ENCODE measurements around the gene AQP12A.
"Not testable (repeated sequence)": the region's sequence is repeated elsewhere in the genome, so short reads cannot be mapped to it uniquely, and the experiment has no call there.

The AQP12A gene

DNA sequence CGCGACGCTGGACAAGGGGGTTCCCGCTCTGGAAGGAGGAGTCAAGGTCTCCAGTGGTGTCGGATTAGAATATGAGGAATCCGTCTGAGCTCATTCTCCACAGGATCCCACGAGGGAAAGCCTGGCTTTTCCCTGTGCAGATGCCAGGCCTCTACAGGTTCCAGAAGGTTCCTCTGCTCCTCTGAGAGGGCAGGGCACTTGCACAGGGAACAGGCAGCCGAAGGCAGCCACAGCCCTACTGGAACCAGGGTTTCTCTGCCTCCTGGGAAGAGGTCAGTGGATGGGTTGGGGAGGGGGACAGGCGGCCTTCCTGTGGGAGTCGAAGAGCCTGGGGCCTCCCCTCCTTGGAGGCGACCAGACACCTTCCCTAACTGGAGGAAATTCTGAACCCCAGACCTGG, 1.7 kb upstream of the AQP12A start:
- peak; percentile 48 for DNase-seq

DNA sequence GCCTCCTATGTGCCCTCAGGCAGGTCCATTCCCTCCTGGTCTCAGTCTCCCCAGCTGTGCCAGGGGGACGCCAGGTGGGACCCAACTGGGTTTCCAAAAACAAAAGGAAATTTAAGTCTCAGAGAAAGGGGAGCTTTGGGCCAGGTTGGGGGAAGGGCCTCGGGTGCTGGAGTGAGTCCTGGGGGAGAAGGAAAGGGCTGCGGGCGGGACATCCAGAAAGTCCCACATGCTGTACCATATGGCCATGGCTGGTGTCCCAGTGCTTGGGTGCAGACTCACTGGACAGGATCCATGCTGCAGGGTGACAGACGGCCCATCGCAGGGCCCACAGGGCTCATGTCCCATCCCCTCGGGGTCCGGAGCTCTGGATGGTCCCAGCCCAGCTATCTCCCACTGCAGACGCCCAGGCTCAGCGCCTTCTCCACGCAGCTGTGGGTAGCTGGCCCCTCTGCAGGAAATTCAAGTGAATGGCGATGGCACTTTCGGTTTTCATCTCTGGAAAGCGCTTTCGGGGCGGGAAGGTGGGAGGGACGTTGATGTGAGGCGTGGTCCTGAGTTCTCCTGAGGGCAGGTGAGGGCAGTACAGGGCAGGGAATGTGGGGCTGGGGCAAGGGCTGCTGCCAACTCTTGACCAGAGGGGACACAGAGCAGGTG, 1.1 kb upstream of the AQP12A start:
- peak; percentile 53 for DNase-seq

DNA sequence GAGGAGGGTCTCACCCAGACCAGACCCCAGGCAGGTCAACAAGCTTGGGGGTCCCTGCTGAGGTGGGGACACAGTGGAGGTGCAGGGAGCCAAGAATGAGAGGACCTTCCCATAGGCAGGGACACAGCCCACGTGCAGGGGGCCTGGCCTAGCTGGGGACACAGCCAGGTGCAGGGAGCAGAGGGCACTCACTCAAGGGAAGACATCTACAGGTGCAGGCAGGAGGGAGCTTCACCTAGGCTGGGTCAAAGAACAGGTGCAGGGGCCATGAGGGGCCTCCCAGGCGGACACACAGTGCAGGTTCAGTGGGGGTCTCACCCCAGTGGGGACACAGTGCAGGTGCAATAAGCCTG, 615 bp upstream of the AQP12A start:
- peak; percentile 38 for DNase-seq

DNA sequence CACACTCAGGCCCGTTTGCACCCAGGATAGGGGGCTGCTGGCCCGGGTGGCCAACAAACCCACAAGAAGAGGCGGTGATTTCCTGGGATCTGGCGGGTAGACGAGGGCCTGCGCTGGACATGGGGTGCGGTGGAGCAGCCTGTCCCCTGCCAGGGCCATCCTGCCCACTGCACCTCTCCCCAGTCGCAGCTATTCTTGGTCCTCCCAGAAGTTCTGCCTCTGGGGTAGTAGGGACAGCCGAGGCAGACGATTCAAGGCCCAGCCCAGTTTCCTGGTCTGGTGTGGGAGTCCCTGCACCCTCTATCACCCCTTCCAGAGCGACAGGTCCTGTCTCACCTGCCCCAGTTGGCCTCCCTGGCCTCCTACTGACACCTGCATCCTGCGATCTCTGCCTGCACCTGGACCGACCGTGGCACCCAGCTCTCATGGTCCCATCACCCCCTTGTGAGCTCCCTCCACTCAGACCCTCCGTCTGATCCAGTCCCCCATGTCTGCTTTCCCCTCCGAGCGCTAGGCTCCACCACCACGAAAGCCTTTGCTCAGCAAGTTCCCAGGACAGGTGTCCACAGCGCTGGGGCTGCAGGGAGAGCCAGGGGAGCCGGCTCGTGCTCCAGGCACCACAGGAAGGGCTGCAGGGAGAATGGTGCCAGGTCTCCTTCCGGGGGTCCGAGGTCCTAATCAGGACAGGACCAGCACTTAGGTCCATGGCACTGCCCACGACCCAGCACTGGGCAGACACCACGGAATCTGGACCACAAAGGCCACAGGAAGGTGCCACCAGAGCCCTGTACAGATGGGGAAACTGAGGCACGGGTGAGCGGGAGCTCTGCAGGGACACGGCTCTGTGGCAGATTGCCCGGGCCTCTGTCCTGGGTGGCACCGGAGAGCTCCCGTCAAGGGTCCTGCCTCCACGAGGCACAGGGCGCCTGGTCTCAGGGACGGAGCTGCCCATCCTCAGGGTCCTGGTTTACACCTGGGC, 1.2 kb downstream of the AQP12A start:
- peak; percentile 51 for DNase-seq

DNA sequence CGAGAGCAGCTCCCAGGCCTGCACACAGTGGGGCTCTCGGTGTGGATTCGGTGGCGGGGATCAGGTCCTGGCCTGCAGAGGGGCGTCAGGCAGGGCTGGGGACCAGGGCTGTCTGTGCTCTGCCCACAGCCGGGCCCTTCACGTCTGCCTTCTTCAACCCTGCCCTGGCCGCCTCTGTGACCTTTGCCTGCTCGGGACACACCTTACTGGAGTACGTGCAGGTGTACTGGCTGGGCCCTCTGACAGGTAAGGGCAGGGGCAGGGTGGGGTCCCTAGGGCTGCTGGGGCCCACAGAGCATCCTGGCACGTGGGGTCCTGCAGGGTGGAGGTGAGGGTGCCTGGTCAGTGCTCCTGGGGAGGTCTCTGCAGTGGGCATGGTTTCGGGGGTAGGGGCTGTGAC, 2.6 kb downstream of the AQP12A start:
- DNase-seq: not testable (repeated sequence)

DNA sequence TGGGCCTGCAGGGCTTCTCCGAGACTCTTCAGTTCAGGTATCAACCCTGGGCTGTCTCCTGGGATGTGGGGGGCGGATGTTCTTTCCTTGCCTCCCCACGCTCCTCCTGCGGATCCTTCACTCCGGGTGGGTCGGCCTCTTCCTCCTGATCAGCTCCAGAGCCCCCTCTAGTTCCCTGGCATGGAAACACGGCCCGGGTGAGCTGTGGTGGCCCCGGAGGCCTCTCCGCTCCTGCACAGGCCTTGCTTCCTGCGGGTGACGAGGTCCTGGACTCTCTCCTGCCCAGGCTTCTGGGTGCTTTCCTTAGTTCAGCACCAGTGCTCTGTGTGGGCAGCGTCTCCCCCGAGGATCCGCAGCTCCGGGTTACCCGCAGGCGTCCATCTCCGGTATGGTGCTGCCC, 3.9 kb downstream of the AQP12A start:
- DNase-seq: not testable (repeated sequence)

DNA sequence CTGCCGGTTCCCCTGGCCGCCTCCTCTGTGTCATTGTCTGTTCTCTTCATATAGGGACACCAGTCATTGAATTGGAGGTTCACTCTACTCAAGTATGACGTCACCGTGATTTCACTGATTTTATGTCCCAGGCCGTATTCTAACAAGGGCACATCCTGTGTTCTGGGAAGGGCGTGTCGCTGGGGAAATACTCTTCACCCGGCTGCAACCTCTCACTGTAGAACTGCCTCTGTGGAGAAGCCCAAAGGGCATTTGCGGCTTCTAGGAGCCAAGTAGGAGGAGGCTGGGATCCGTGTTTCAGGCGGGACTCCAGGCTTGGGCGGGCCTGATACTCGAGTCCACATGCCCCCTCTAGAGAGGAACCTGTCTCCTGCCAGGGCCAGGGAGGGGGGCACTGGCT, 4.8 kb downstream of the AQP12A start:
- not testable (repeated sequence) for DNase-seq

DNA sequence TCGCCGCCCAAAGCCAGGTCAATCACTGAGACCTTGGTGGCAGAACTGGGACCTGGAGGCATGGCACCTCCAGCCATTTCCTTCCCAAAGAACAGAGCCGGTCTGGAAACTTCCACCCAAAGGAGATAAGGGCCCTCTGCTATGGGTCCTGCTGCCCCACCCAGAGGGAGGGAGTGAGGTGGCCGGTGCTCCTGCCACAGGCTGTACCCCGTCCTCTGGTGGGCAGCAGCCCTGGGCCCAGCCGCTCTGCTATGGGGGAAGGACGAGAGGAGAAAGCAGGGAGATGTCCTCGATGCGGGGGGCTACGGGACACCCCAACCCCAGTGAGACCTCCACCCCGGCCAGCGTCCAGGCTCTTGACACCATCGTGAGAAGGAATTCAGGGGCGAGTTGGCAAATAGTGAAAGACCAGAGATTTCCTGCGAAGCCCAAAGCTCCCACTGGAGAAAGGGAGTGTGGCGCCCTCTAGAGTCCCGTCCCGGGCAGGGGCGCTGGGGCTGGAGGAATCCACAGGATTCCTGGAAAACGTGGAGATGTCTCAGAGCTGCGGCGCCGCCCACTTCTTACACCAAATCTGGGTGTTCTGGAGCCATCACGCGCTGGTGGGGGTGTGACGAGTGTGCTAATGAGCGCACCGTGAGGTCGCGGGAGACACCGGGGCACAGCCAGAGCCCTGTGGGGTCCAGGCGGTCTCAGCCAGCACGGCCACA, 7.3 kb downstream of the AQP12A start:
- DNase-seq: not testable (repeated sequence)

DNA sequence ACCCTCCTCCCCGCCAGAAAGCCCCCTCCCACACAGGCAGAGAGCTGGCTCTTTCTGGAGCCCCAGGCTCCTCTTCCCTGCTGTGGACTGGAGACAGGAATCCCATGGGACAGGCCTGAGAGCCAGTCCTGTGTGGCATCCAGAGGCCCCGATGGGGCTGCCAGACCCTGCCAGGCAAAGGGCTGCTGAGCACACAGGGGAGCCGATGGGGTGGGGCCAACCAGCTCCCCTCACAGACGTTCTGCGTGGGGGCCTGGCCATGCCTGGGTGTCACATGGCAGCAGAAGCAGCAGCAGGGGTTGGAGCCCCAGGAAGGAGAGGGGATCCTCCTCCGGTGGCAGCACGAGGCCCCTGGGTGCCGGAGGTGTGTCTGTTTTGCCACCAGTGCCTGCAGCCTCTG, 8.2 kb downstream of the AQP12A start:
- not testable (repeated sequence) for DNase-seq

DNA sequence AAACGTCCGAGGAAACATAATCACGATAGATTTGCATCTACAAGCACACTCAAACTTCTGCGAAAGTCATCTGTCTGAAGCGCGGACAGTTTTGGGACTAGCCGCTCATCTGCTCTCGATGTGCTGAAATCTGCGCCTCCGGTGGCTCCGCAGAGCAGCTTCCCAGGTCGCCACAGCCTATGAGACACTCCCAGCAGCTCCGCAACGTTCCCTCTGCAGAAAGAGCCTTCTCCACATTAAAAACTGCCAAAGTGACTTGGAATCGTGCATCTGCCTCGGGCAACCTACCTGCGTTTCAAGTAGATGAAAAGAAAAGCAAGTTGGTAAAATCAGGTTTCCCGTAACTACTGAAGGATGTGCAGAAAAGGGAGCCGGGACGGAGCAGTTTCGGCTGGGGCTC, 8.9 kb downstream of the AQP12A start:
- DNase-seq: not testable (repeated sequence)

DNA sequence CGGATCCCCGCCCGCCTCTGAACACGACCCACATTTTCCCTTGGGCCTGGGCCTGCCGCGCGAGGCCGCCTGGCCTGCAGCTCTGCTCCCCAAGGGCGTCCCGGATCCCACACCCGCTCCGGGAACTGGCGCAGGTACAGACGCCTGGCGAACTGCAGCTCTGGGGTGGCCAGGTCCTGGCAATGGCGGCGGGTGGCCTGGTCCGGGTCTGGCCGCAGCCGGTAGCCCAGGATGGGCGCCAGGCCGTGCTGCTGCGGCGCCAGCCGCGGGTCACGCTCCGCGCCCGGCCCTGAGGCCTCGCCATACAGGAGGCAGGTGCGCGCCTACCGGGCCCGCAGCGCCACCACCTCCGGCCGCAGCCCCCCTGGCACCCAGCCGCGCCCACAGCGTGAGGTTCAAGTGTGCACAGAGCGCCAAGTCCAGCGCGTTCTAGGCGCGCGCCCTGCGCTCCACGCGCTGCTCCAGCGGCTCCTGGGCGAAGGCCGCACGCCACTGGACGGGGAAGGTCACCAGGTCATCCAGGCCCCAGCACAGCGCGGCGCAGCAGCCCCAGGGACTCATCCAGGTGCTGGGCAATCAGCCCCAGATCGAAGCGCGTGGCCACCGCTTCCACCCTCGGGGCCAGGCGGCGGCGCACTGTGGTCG, 9.5 kb downstream of the AQP12A start:
- DNase-seq: no peak

DNA sequence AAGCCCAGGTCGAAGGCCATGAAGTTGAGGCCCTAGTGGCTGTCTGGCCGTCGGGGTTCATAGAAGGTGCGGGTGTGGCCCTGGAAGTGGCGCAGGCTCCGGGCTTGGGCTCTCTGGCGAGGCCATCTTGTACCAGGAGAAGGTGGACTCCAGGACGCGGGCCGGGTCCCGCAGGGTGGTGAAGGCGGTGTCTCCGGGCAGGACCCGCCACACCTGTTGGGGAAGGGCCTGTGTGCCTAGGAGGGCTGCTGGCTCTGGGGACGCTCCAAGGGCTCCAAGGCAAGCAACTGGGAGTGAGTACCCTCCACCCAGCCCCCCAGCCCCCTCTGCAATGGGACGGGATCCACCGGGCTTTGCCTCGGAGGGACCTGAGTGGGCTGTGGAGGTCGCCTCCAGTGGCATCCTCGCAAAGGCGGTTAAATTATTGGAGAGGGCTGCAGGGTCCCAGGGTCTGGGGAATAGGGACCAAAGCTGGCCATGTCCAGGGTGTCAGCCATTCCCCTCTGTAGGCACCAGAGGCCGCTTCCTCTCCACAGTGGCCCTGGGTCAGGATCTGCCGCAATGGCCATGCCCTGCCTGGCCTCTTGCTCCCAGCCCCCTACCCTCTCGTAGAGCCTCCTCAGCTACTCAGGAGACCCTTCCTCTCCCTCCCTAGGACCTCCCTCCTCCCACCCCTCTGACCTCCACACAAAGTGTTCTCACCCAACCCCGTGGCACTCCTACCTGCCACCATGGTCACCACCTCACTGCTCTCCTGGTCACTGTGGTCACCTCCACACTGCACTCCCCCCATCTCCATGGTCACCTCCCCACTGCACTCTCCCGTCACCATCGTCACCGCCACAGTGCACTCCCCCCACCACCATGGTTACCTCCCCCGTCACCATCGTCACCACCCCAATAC, 10.3 kb downstream of the AQP12A start:
- DNase-seq: no peak

DNA sequence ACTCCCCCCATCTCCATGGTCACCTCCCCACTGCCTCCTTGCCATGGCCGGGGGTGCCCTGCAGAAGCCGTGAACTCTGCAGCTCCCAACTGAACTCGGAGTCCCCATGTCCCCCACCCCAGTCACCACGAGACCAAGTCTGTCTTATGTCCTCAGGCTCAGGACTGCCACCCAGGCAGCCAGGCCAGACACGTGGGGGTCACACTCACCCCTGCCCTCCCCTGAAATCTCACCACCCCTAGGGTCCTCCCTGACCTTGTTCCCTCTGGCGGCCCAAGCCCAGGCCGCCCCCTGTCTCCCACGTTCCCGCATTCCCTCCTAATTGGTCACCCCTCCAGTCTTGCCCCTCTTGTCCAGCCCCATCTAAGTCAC, 11.0 kb downstream of the AQP12A start:
- no peak for DNase-seq

DNA sequence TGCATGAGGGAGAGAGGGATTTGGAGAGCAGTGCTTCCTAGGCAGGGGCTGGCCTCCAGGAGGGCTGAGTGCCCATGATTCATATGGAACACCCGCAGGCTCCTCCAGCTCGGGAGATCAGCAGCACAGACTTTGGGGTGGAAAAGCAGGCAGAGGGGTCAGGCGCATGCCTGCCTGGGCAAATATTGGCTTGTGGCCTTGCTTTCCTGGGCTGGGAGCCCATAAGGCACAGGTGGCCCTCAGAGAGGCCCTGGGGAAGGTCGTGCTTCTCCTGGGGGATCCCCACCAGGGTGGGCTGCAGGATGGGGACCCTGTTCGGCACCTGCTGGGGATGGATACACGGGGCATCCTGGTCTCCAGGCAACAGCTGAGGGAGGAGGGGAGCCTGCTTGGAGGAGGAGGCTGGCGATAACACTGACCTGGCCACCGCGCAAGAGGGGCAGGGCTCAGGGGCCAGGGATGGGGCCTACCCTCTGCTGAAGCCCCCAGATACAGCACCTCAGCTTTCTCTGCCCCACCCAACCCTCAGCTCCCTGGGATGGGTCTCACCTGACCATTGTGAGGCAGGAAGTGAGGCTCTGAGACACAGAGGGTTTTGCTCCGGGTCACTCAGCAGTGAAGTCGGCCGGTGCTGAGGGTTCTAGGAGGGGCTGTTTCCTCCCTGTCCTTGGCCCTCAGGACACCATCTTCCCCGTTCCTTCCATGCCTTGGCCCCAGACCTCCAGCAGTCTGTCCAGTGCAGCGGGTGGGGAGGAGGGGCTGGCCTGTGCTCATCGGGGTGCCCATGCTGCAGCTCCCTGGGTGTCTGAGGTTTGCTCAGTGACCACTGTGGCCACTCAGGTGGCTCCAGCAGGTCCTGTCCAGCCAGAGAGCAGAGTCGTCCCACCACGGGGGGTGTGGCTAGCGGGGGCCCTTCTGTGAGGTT, 12.0 kb downstream of the AQP12A start:
- no peak for DNase-seq

DNA sequence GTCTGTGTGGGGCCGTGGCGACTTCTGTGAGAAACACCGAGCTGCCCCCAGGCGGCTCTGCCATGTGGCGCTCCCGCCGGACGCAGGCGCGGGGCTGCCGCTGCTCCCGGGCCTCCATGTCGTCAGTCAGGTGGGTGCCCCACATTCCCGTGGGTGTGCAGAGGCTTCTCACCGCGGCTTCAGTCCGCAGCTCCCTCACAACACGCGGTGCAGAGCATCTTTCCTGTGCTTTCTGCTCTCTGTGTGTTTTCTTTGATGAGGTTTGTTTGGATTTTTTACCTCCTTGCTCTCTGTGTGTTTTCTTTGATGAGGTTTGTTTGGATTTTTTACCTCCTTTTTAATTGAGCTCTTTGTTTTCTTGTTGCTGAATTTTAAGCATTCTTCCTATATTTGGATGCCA, 13.0 kb downstream of the AQP12A start:
- DNase-seq: peak; percentile 70

DNA sequence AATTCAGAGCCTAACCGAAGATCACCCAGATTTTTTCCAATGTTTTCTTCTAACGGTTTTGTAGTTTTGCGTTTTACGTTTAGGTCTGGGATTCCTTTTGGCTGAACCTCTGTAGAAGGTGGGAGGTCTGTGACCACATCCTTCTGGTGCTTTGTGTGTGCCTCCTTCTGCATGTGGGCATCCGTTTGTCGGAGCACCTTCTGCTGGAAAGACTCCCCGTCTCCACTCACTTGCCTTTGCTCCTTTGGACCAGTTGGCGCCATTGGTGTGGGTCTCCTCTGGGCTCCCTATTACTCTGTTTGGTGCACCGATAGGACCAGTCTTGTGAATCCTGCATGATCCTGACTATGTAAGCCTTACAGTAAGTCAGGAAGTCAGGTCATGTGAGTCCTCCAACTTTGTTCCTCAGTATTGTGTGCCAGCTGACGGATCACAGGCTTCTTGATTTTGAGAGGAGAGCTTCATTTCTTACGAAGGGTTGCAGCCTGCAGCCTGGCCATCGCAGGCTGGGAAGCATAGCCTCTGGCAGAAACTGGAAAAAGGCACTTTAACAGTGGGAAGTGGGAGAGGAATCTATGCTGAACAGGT, 13.6 kb downstream of the AQP12A start:
- DNase-seq: peak; percentile 61

DNA sequence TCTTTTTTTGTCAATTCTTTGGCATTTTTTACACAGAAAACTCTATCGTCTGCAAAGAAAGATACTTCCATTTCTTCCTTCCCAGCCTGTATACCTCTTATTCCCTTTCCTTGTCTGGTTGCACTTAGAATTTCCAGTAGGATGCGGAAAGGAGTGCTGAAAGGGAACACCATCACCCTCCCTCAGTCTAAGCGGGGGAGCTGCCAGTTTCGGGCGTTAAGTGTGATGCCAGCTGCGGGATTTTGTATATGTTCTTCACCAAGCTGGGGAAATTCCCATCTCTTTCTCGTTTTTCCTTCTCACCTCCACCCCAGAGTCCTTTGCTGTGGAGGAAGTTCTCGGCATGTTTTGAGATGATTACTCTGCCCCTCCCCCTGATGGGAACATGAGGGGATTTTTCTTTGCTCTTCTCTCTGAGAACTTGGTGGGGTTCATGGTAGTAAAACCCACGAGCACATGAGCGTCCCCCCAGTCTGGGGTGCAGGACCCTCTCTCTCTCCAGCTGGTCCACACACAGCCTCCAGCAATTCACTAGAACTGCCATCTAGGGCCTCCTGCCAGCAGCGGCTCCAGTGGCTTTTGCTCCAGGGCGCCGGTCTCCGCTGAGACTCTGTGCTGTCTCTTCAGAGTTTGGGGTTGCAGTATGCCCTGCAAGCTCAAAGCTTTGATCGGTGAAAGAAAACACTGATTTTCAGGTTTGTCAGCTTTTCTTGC, 15.5 kb downstream of the AQP12A start:
- DNase-seq: no peak

DNA sequence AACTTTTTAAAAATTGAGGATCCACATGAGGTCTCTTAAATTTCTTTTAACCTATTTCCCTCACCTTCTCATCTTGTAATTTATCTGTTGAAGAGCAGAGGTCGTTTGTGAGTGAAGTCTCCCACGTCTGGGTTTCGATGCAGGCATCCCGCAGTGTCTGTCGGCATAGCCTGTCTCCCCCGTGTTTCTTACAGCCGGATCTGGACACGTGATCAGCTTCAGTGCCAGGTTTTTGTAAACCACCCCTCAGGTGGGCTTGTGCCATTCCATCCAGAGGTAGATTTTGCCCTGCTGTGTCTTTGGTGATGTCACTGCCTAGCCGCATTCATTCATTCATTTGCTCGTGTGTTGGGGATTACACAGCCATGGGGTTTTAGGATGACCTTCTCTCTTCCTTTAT, 16.2 kb downstream of the AQP12A start:
- DNase-seq: no peak

DNA sequence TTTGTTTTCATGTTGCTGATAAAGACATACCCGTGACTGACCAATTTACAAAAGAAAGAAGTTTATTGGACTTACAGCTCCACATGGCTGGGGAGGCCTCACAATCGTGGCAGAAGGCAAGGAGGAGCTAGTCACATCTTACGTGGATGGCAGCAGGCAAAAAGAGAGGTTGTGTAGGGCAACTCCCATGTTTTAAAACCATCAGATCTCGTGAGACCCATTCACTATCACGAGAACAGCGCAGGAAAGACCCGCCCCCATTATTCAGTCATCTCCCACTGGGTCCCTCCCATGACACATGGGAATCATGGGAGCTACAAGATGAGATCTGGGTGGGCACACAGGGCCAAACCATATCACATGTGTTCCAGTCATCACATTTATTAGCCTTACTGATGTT, 16.8 kb downstream of the AQP12A start:
- no peak for DNase-seq

DNA sequence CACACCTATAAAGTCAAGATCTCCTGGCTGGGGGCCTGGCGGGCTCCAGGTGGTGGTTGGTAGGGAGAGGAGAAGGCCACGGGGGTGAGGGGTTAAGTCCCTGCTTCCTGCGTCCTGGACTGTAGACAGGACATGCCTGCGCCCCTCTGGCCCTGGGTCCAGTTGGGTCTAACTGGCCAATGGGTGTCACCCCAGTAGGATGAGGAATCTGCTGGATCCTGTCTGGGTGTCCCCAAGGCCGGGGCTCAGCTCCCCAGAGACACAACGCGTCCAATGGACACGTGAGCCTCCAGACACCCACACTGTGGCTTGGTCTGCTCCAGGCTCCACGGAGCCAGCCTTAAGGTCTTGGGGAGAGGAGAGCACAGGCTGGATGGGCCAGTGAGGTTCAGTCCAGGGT, 19.6 kb downstream of the AQP12A start:
- DNase-seq: no peak

Measured in activated CD8-positive, alpha-beta memory T cell treated with anti-CD3 and anti-CD28 coated beads for 24 hours (primary cell).